HL-60 (cell line): Measurements from ENCODE around the gene TRIM62.

Source experiments
- CTCF ChIP-seq: IDR thresholded peaks from one replicate; pipeline ENCODE4 v1.5.1; 2011; ENCODE audit warnings: low read length, control low read depth, inconsistent platforms; ENCODE audit not compliant: insufficient read depth
- POLR2AphosphoS5 ChIP-seq: IDR thresholded peaks from 2 replicates; pipeline ENCODE4 v1.6.1; 2012; ENCODE audit warnings: low read depth
- TF ChIP-seq, protein P1 (sequence below): IDR thresholded peaks from 2 replicates; pipeline ENCODE4 v1.6.1; 2012; ENCODE audit warnings: low read depth; ENCODE audit not compliant: insufficient replicate concordance

DNA sequence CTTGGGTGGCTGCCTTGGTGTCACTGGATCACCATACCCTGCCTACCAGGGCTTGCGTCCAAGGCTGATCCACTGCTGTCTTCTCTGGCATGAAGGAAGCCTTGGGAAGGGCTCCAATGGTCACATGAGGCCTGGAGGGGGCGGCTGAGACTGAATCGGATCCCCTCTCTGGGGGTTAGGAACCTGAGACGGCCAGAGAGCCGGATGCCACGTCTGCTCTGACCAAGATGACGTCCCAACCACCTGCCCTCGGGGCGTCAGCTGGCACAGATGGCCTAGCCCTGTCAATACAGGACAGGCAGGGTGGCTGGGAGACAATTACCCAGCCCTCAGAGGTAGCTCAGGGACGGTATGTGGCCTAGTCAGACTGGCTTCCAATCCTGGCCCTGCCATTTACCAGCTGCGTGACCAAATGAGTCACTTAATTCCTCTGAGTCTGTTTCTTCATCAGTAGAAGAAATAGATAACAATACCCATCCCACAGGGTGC lies 5.4 kb downstream of the TRIM62 start:
- TF ChIP-seq POLR2AphosphoS5 (no peak), CTCF (no peak)
- TF ChIP-seq, protein P1, sequence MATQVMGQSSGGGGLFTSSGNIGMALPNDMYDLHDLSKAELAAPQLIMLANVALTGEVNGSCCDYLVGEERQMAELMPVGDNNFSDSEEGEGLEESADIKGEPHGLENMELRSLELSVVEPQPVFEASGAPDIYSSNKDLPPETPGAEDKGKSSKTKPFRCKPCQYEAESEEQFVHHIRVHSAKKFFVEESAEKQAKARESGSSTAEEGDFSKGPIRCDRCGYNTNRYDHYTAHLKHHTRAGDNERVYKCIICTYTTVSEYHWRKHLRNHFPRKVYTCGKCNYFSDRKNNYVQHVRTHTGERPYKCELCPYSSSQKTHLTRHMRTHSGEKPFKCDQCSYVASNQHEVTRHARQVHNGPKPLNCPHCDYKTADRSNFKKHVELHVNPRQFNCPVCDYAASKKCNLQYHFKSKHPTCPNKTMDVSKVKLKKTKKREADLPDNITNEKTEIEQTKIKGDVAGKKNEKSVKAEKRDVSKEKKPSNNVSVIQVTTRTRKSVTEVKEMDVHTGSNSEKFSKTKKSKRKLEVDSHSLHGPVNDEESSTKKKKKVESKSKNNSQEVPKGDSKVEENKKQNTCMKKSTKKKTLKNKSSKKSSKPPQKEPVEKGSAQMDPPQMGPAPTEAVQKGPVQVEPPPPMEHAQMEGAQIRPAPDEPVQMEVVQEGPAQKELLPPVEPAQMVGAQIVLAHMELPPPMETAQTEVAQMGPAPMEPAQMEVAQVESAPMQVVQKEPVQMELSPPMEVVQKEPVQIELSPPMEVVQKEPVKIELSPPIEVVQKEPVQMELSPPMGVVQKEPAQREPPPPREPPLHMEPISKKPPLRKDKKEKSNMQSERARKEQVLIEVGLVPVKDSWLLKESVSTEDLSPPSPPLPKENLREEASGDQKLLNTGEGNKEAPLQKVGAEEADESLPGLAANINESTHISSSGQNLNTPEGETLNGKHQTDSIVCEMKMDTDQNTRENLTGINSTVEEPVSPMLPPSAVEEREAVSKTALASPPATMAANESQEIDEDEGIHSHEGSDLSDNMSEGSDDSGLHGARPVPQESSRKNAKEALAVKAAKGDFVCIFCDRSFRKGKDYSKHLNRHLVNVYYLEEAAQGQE: no peak
